Fibroblast of the aortic adventitia (primary cell): Measurements from ENCODE around the gene PLEKHA6. TPM values are rescaled to one million over a fixed set of nuclear protein-coding genes. Genes with fewer than 3 reads are reported as not detected.

Experiments
- DNase-seq: peaks from one replicate; pipeline ENCODE4 v3.0.0-alpha.2; 2010; ENCODE audit warnings: low read depth
- H3K4me3 ChIP-seq: 2 replicates; pipeline ENCODE4 v1.5.1; 2011; ENCODE audit warnings: low read depth, mild to moderate bottlenecking, control low read depth, low read length, moderate library complexity
- CTCF ChIP-seq: IDR thresholded peaks from 2 replicates; pipeline ENCODE4 v1.5.1; 2011; ENCODE audit warnings: mild to moderate bottlenecking, low read length, control low read depth, inconsistent platforms; ENCODE audit not compliant: insufficient read depth
- total RNA-seq: library from RNA; depleted of rRNA; stranded (reverse); fragments of >200 nt; gene quantifications from 2 replicates; pipeline ENCODE4 v1.2.3, GENCODE V29; 2012; ENCODE audit warnings: low replicate concordance

Gene PLEKHA6
- total RNA-seq, 1 donor: 3.6 TPM

DNA sequence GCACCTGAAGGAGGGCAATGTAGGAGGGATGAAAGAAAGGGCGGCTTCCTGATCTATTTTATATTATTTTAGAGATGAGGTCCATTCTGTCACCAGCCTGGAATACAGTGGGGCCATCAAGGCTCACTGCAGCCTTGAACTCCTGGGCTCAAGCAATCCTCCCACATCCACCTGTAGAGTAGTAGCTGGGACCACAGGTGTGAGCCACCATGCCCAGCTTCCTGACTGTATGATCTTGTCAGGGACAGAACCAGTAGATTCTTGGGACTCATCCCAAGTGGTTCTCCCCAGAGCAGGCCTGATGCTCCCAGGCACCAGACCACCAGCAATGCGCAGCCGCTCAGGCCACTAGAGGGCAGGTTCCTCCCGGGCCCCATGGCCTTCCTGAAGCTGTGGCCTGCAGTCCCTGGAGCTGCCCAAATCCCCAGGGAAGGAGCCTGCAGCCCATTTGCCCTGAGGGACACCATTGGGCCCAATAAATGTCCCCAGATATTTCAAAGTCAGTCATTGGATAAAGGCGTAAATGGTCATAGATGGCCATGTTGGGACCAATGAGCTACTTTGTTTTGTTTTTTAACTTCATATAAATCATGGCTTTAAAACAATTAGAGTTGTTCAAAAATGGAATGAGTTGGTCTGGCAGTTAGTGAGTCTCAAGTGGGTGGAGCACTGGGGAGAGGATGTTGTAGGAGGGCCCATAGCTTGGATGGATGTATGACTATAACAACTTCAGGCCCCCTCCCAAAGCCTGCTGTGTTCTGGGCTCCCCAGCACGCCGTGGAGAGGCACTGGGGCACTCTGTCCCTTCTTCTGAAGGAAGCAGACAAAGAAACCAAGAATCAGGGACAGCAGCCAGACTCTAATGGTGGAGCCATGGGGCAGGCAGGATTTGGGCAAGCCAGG, 101.3 kb downstream of the PLEKHA6 start:
- no peak overlapping the region for H3K4me3 ChIP-seq
- DNase-seq: peak; percentile 41
- peak; percentile 70 for TF ChIP-seq CTCF

DNA sequence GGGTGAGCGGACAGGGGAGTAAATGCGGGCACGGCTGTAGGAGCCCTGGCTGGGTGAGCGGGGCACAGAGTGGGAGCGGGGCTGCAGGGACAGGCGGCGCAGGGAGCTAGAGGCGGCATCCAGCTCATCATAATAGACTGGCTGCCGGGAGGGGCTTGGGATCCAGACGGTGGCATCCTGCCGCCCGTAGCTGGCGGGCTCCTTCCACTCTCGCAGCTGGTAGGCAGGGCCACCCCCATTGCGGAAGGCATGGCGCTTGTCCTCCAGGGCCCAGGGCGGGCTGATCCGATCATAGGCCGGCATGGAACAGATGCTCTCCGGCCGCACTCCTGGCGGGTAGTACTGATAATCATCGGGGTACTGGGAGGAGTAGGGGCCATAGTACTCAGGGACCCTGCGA, 102.3 kb downstream of the PLEKHA6 start:
- no peak for DNase-seq
- no peak overlapping the region for H3K4me3 ChIP-seq
- TF ChIP-seq CTCF: no peak

- no peak for DNase-seq
- H3K4me3 ChIP-seq: no peak overlapping the region
- no peak for TF ChIP-seq CTCF
Measured at GRCh38 chr1:204256531-204256930, 103.2 kb downstream of the PLEKHA6 start.

GRCh38 chr1:204255966-204256365, 103.8 kb downstream of the PLEKHA6 start:
- no peak overlapping the region for H3K4me3 ChIP-seq
- DNase-seq: peak; percentile 46
- TF ChIP-seq CTCF: no peak

DNA sequence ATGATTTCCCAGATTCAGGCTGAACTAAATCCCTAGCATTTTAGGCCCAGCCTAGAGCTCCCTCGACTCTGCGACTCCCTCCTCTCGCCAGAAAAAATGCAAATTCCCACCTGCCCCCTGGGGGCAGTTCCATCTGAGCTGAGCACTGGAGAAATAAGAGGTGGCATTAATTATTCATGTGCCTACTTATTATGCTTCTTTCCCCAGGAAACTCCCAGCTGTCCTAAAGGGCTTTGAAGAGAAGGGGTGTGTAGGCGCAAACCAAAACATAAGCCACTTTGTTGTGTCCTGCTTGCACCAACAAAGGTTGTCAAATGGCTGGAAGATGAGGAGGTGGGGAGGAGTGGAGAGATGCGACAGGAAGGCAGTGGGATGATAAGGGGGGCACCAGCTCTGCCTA, 104.5 kb downstream of the PLEKHA6 start:
- H3K4me3 ChIP-seq: no peak overlapping the region
- no peak for TF ChIP-seq CTCF
- DNase-seq: no peak

GRCh38 chr1:204254031-204254661, 105.6 kb downstream of the PLEKHA6 start:
- peak; percentile 77 for DNase-seq
- no peak for TF ChIP-seq CTCF
- no peak overlapping the region for H3K4me3 ChIP-seq
